HepG2 (cell line): Measurements from ENCODE around the gene GNG3. TPM values are rescaled to one million over a fixed set of nuclear protein-coding genes. Genes with fewer than 3 reads are reported as not detected.

Experiments used
- E2F5 ChIP-seq: sonication (generic); formaldehyde crosslinking; conservative IDR thresholded peaks from 2 replicates; pipeline ENCODE4 v1.4.0; 2020; ENCODE audit warnings: missing genetic modification reagents
- FOXC1 ChIP-seq: sonication (generic); formaldehyde crosslinking; IDR thresholded peaks from 2 replicates; pipeline ENCODE4 v1.8.0; 2022; ENCODE audit warnings: mild to moderate bottlenecking, missing genetic modification reagents, borderline replicate concordance
- FOXP1 ChIP-seq, 2 experiments: fragments of 450-650 bp in 1 of 2; IDR thresholded peaks; 2 replicates each; pipeline ENCODE4 v1.6.1; 2017 to 2018; ENCODE audit warnings: antibody characterized with exemption in 1 of 2
- HMG20B ChIP-seq: conservative IDR thresholded peaks from 2 replicates; pipeline ENCODE4 v1.6.1; 2016; ENCODE audit warnings: missing genetic modification reagents, missing compliant biosample characterization
- IKZF5 ChIP-seq: IDR thresholded peaks from 2 replicates; pipeline ENCODE4 v1.6.1; 2018; ENCODE audit warnings: missing genetic modification reagents, mild to moderate bottlenecking, missing compliant biosample characterization
- IRF1 ChIP-seq: sonication (generic); formaldehyde crosslinking; IDR thresholded peaks from 2 replicates; pipeline ENCODE4 v1.4.0; 2020; ENCODE audit warnings: low read depth, mild to moderate bottlenecking, missing genetic modification reagents
- KLF16 ChIP-seq, 2 experiments: sonication (generic) in 1 of 2; formaldehyde crosslinking in 1 of 2; IDR thresholded peaks; 2 replicates each; pipeline versions ENCODE4 v1.6.1 to v1.8.0; 2016 to 2023; ENCODE audit warnings: missing genetic modification reagents in 2 of 2, missing compliant biosample characterization in 1 of 2
- KLF9 ChIP-seq: IDR thresholded peaks from 2 replicates; pipeline ENCODE4 v1.6.1; 2016; ENCODE audit warnings: low read depth
- NR2F1 ChIP-seq, 2 experiments: fragments of 450-650 bp in 1 of 2; formaldehyde crosslinking in 1 of 2; IDR thresholded peaks; 2 replicates each; pipeline versions ENCODE4 v1.5.0 to v1.6.1; 2016 to 2020; ENCODE audit warnings: mild to moderate bottlenecking in 1 of 2, missing compliant biosample characterization in 1 of 2, missing genetic modification reagents in 1 of 2, moderate library complexity in 1 of 2
- NR3C1 ChIP-seq: sonication (generic); formaldehyde crosslinking; IDR thresholded peaks from 2 replicates; pipeline ENCODE4 v1.4.0; 2020; ENCODE audit warnings: missing genetic modification reagents
- PAF1 ChIP-seq: IDR thresholded peaks from 2 replicates; pipeline ENCODE4 v1.6.1; 2016; ENCODE audit warnings: missing genetic modification reagents, missing compliant biosample characterization
- PBX3 ChIP-seq: sonication (generic); formaldehyde crosslinking; IDR thresholded peaks from 2 replicates; pipeline ENCODE4 v1.8.1; 2023; ENCODE audit warnings: missing genetic modification reagents, inconsistent platforms, borderline replicate concordance
- TARDBP ChIP-seq: sonication (generic); formaldehyde crosslinking; IDR thresholded peaks from 2 replicates; pipeline ENCODE4 v1.8.0; 2022; ENCODE audit warnings: mild to moderate bottlenecking, missing genetic modification reagents
- TFE3 ChIP-seq: IDR thresholded peaks from 2 replicates; pipeline ENCODE4 v1.6.1; 2016
- ZFY ChIP-seq: sonication (generic); formaldehyde crosslinking; IDR thresholded peaks from 2 replicates; pipeline ENCODE4 v1.4.0; 2020; ENCODE audit warnings: missing genetic modification reagents
- ZNF121 ChIP-seq: sonication (generic); formaldehyde crosslinking; IDR thresholded peaks from 2 replicates; pipeline ENCODE4 v1.5.0; 2020; ENCODE audit warnings: mild to moderate bottlenecking, missing genetic modification reagents
- ZNF124 ChIP-seq: sonication (generic); formaldehyde crosslinking; IDR thresholded peaks from 2 replicates; pipeline ENCODE4 v1.4.0; 2020; ENCODE audit warnings: missing genetic modification reagents
- ZNF235 ChIP-seq: sonication (generic); formaldehyde crosslinking; IDR thresholded peaks from 2 replicates; pipeline ENCODE4 v1.8.1; 2023; ENCODE audit warnings: mild to moderate bottlenecking, missing genetic modification reagents, borderline replicate concordance
- ZNF510 ChIP-seq: sonication (generic); formaldehyde crosslinking; IDR thresholded peaks from 2 replicates; pipeline ENCODE4 v1.4.0; 2020; ENCODE audit warnings: low read depth, mild to moderate bottlenecking, missing genetic modification reagents
- ZNF576 ChIP-seq: sonication (generic); formaldehyde crosslinking; IDR thresholded peaks from 2 replicates; pipeline ENCODE4 v1.4.0; 2020; ENCODE audit warnings: mild to moderate bottlenecking, missing genetic modification reagents
- ZNF597 ChIP-seq: sonication (generic); formaldehyde crosslinking; IDR thresholded peaks from 2 replicates; pipeline ENCODE4 v1.5.0; 2020; ENCODE audit warnings: missing genetic modification reagents
- polyA plus RNA-seq, 8 experiments: library from polyadenylated mRNA; depleted of rRNA in 3 of 8; stranded (reverse) in 7 of 8; unstranded in 1 of 8; fragments of >200 nt; fragmentation: Illumina TruSeq in 4 of 8; extraction: Trizol in 4 of 8; gene quantifications; 2 replicates each; pipeline versions ENCODE4 v1.2.1 to v1.2.3, GENCODE V29; 2011 to 2016; ENCODE audit warnings: low read depth in 4 of 8, missing spikeins in 1 of 8, mixed read lengths in 1 of 8; ENCODE audit not compliant: insufficient read depth in 1 of 8
- total RNA-seq, 5 experiments: library from RNA; depleted of rRNA; stranded (reverse); fragments of >200 nt; fragmentation: Illumina TruSeq; extraction: Trizol; gene quantifications; 2 replicates each; pipeline ENCODE4 v1.2.3, GENCODE V29; 2016; ENCODE audit warnings: low read depth in 1 of 5

Gene GNG3
- total and polyA plus RNA-seq, 2 of the 13 experiments (the other 11 are each of a cell fraction or from before 2014, with no cell fraction given): not detected

GRCh38 chr11:62727165-62727871, 19.8 kb downstream of the GNG3 start, which contains the start of gene HNRNPUL2 (continued):
- peak; percentile 78; the same call in 1 of the 2 replicates for TF ChIP-seq PBX3 (CRISPR knock-in tag)
- TF ChIP-seq ZFY (CRISPR knock-in tag): peak; percentile 93
- TF ChIP-seq NR2F1 (CRISPR knock-in tag; IDR thresholded peaks at IDR 0.05): no peak
- peak in 1 of 2 experiments; percentile 70; a peak in 2 of 4 replicates for TF ChIP-seq KLF16 (CRISPR knock-in tag; IDR thresholded peaks at IDR 0.05)
- no peak for TF ChIP-seq FOXP1 (IDR thresholded peaks at IDR 0.05)
- no peak for TF ChIP-seq FOXP1 (CRISPR knock-in tag; IDR thresholded peaks at IDR 0.05)
- TF ChIP-seq TFE3 (CRISPR knock-in tag): peak; percentile 69
- peak; percentile 67; the same call in 1 of the 2 replicates for TF ChIP-seq HMG20B (CRISPR knock-in tag)
- no peak; the same call in none of the 2 replicates for TF ChIP-seq E2F5
- TF ChIP-seq ZNF124 (CRISPR knock-in tag): peak; percentile 92; the same call in 1 of the 2 replicates
- TF ChIP-seq ZNF235 (CRISPR knock-in tag): no peak
- TF ChIP-seq FOXC1 (CRISPR knock-in tag): peak; percentile 93
- no peak for TF ChIP-seq PAF1
- peak; percentile 59; the same call in 1 of the 2 replicates for TF ChIP-seq IKZF5 (CRISPR knock-in tag)
- no peak for TF ChIP-seq ZNF576
- 0 out of 2 replicates have a peak, but pooled peaks have one; percentile 54 for TF ChIP-seq ZNF121 (CRISPR knock-in tag)
- TF ChIP-seq ZNF597 (CRISPR knock-in tag): no peak
- no peak; the same call in 1 of the 2 replicates for TF ChIP-seq ZNF510 (CRISPR knock-in tag)
- no peak for TF ChIP-seq NR3C1 (CRISPR knock-in tag)
- peak; percentile 52; the same call in 1 of the 2 replicates for TF ChIP-seq KLF9 (CRISPR knock-in tag)
- TF ChIP-seq IRF1 (CRISPR knock-in tag): no peak; the same call in 1 of the 2 replicates
- TF ChIP-seq TARDBP (CRISPR knock-in tag): no peak; the same call in none of the 2 replicates
